H9 (cell line): ENCODE measurements around the gene MIEF2. TPM values are rescaled to one million over a fixed set of nuclear protein-coding genes. Genes with fewer than 3 reads are reported as not detected.

Experiments
- DNase-seq: peaks from one replicate; pipeline ENCODE4 v3.0.0-alpha.2; 2017
- H2AFZ ChIP-seq: one replicate; pipeline ENCODE4 v1.6.1; 2013; ENCODE audit warnings: mild to moderate bottlenecking, low read length, control low read depth, moderate library complexity
- H2AK5ac ChIP-seq: 2 replicates; pipeline ENCODE4 v1.6.1; 2013; ENCODE audit warnings: low read length, control low read depth, mixed read lengths; ENCODE audit not compliant: insufficient read length
- H2BK120ac ChIP-seq: one replicate; pipeline ENCODE4 v1.6.1; 2013; ENCODE audit warnings: low read depth, mild to moderate bottlenecking, low read length, control low read depth, inconsistent platforms; ENCODE audit not compliant: poor library complexity, severe bottlenecking
- H2BK12ac ChIP-seq: 2 replicates; pipeline ENCODE4 v1.6.1; 2013; ENCODE audit warnings: low read length, control low read depth, mixed read lengths, low read depth; ENCODE audit not compliant: insufficient read length
- H2BK15ac ChIP-seq: 2 replicates; pipeline ENCODE4 v1.6.1; 2013; ENCODE audit warnings: low read depth, low read length, control low read depth
- H2BK20ac ChIP-seq: one replicate; pipeline ENCODE4 v1.6.1; 2013; ENCODE audit warnings: low read depth, mild to moderate bottlenecking, low read length, control low read depth, inconsistent platforms; ENCODE audit not compliant: poor library complexity, severe bottlenecking
- H2BK5ac ChIP-seq: 2 replicates; pipeline ENCODE4 v1.6.1; 2013; ENCODE audit warnings: low read length, control low read depth, mixed read lengths; ENCODE audit not compliant: insufficient read length
- H3K14ac ChIP-seq: 2 replicates; pipeline ENCODE4 v1.6.1; 2013; ENCODE audit warnings: low read length, control low read depth; ENCODE audit not compliant: insufficient read depth
- H3K18ac ChIP-seq: 2 replicates; pipeline ENCODE4 v1.6.1; 2013; ENCODE audit warnings: low read depth, mild to moderate bottlenecking, mixed read lengths, low read length, control low read depth; ENCODE audit not compliant: insufficient read length
- H3K23ac ChIP-seq: 2 replicates; pipeline ENCODE4 v1.6.1; 2013; ENCODE audit warnings: low read length, control low read depth, mixed read lengths, low read depth; ENCODE audit not compliant: insufficient read length
- H3K23me2 ChIP-seq: 2 replicates; pipeline ENCODE4 v1.6.1; 2013; ENCODE audit warnings: low read depth, mild to moderate bottlenecking, mixed read lengths, low read length, control low read depth; ENCODE audit not compliant: insufficient read length, poor library complexity, severe bottlenecking
- H3K27ac ChIP-seq: 2 replicates; pipeline ENCODE4 v1.5.1; 2013; ENCODE audit warnings: low read length, control low read depth, mixed read lengths, low read depth; ENCODE audit not compliant: insufficient read length
- H3K27me3 ChIP-seq: 2 replicates; pipeline ENCODE4 v1.6.1; 2013; ENCODE audit warnings: low read length, control low read depth, inconsistent platforms; ENCODE audit not compliant: insufficient read depth
- H3K4ac ChIP-seq: 2 replicates; pipeline ENCODE4 v1.6.1; 2013; ENCODE audit warnings: low read depth, mild to moderate bottlenecking, control low read depth, inconsistent platforms, low read length, moderate library complexity
- H3K4me1 ChIP-seq: 2 replicates; pipeline ENCODE4 v1.6.1; 2013; ENCODE audit warnings: low read length, control low read depth, inconsistent platforms; ENCODE audit not compliant: insufficient read depth
- H3K4me2 ChIP-seq: 2 replicates; pipeline ENCODE4 v1.6.1; 2013; ENCODE audit warnings: low read length, control low read depth, mixed read lengths; ENCODE audit not compliant: insufficient read length, insufficient read depth
- H3K56ac ChIP-seq: 2 replicates; pipeline ENCODE4 v1.6.1; 2013; ENCODE audit warnings: low read depth, mild to moderate bottlenecking, mixed read lengths, low read length, control low read depth; ENCODE audit not compliant: insufficient read length
- H3K79me1 ChIP-seq: 2 replicates; pipeline ENCODE4 v1.6.1; 2013; ENCODE audit warnings: low read depth, mild to moderate bottlenecking, moderate library complexity, low read length, control low read depth, inconsistent platforms; ENCODE audit not compliant: insufficient read depth, poor library complexity, severe bottlenecking
- H3K79me2 ChIP-seq: 2 replicates; pipeline ENCODE4 v1.6.1; 2013; ENCODE audit warnings: low read length, control low read depth, inconsistent platforms; ENCODE audit not compliant: insufficient read depth
- H3K9ac ChIP-seq: 2 replicates; pipeline ENCODE4 v1.6.1; 2013; ENCODE audit warnings: low read length, control low read depth, mixed read lengths; ENCODE audit not compliant: insufficient read length; ENCODE audit errors: extremely low read depth
- H3K9me3 ChIP-seq: one replicate; pipeline ENCODE4 v1.6.1; 2013; ENCODE audit warnings: low read depth, low read length, inconsistent platforms; ENCODE audit not compliant: control insufficient read depth
- H3T11ph ChIP-seq: one replicate; pipeline ENCODE4 v1.6.1; 2013; ENCODE audit warnings: mild to moderate bottlenecking, low read length, control low read depth, inconsistent platforms
- H4K20me1 ChIP-seq: one replicate; pipeline ENCODE4 v1.6.1; 2013; ENCODE audit not compliant: control insufficient read depth, insufficient read length, insufficient read depth
- H4K5ac ChIP-seq: 2 replicates; pipeline ENCODE4 v1.6.1; 2013; ENCODE audit warnings: low read depth, mild to moderate bottlenecking, mixed read lengths, low read length, control low read depth; ENCODE audit not compliant: insufficient read length
- H4K8ac ChIP-seq: replicated peaks from 2 replicates; pipeline ENCODE4 v1.6.1; 2013; ENCODE audit warnings: low read length, control low read depth, mixed read lengths, low read depth; ENCODE audit not compliant: insufficient read length
- H4K91ac ChIP-seq: 2 replicates; pipeline ENCODE4 v1.6.1; 2013; ENCODE audit warnings: low read depth, mild to moderate bottlenecking, moderate library complexity, mixed read lengths, low read length, control low read depth; ENCODE audit not compliant: insufficient read length
- H3K27ac Mint-ChIP-seq, 3 experiments: 2 replicates in 2 of 3; 3 replicates in 1 of 3; pipeline ENCODE4 v1.8.0; 2020 to 2021; ENCODE audit warnings: mixed read lengths in 3 of 3, mild to moderate bottlenecking in 1 of 3, moderate library complexity in 1 of 3
- H3K27me3 Mint-ChIP-seq: 2 replicates; pipeline ENCODE4 v1.8.0; 2021; ENCODE audit warnings: low read depth, mild to moderate bottlenecking, moderate library complexity, mixed read lengths
- H3K36me3 Mint-ChIP-seq, 3 experiments: 2 replicates in 2 of 3; 3 replicates in 1 of 3; pipeline ENCODE4 v1.8.0; 2020 to 2021; ENCODE audit warnings: low read depth in 3 of 3, mixed read lengths in 3 of 3; ENCODE audit not compliant: insufficient read depth in 1 of 3
- H3K4me1 Mint-ChIP-seq, 2 experiments: 2 replicates each; pipeline ENCODE4 v1.8.0; 2020; ENCODE audit warnings: mixed read lengths in 2 of 2
- H3K4me3 Mint-ChIP-seq, 2 experiments: 2 replicates in 1 of 2; 3 replicates in 1 of 2; pipeline ENCODE4 v1.8.0; 2020 to 2021; ENCODE audit warnings: mild to moderate bottlenecking in 2 of 2, mixed read lengths in 2 of 2, moderate library complexity in 1 of 2
- H3K9me3 Mint-ChIP-seq, 2 experiments: 2 replicates in 1 of 2; 3 replicates in 1 of 2; pipeline ENCODE4 v1.8.0; 2020; ENCODE audit warnings: mild to moderate bottlenecking in 2 of 2, mixed read lengths in 2 of 2, moderate library complexity in 1 of 2
- WGBS: extraction: QIAGEN DNeasy Blood & Tissue Kit; methylation state at CpG from one replicate; pipeline ENCODE4 v1.1.7; 2013; ENCODE audit warnings: missing lambda C conversion rate, low lambda C conversion rate, mixed read lengths; ENCODE audit not compliant: insufficient read length; ENCODE audit errors: extremely low coverage; 5-methylcytosine and 5-hydroxymethylcytosine counted together
- long read RNA-seq: library from polyadenylated mRNA; unstranded; transcript quantifications from one replicate; pipeline ENCODE4 v2.0.0, GENCODE V29; 2020
- total RNA-seq: library from RNA; stranded (reverse); gene quantifications from 2 replicates; pipeline ENCODE4 v1.2.1, GENCODE V29; 2021
- TF ChIP-seq, protein P1 (sequence below): fragments of 200-600 bp; sonication (generic); conservative IDR thresholded peaks from 3 replicates; pipeline ENCODE4 v1.8.0; 2021; ENCODE audit warnings: antibody characterized with exemption, mild to moderate bottlenecking

Gene MIEF2
- total RNA-seq, result 10.2 and 10.3 TPM in 2 replicates
- long read RNA-seq, transcript MIEF2-201 (4 exons, 3,364 nt), result major isoform, 83 of 103 reads
- long read RNA-seq, transcript MIEF2-202 (3 exons, 718 nt), result minor isoform, 8 of 103 reads
- long read RNA-seq, partial matches to known transcripts, result 0 of 103 reads
- long read RNA-seq, other reads (novel, unspliced or antisense), result 10 of 103 reads

DNA sequence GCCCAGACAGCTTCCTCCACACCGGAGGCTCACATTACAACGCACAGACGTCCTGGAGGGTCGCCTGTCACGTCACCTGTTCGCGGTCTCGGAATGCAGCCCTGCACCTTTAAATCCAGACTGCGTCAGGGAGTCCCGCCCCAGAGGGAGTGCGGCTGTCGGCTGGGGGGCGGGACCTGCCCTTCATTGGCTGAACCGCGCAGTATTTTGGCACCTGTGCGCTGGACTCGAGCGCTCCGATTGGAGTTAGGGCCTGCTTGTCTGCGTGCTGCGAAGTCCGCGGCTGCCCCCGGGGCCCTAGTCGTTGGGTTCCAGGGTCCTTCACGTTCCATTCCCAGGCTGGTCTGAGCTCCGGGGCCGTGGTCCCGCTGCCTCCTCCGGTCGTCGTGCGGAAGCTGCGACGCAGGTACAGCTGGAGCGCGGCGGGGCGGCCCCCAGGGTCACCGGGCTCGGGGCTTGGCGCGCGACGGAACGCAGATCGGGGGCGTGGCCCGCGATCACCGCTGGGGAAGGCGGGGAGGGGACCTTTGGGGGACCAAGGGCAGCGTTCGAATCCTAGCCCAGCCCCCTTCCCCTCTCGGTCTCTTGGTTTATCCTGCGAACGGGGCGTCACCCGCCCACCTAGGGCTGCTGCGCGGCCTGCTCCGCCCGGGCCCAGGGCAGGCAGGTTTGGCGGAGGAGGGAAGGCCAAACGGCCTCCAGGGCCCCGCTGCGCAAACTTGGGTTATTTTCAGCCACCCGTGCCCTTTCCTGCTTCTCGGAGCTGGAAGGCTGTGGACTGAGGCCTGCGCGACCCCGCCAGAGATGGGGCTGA is at the start of gene MIEF2:
Gene MIEF2, plus strand, starts transcription at position 331 of the 814 bp plus-strand sequence. CDS start 2,059 bp downstream, outside the sequence.
- Histone ChIP-seq H3T11ph (no peak within 1 kb of the TSS), H3K79me1 (no peaks in the 10 kb centered on the region), H2BK5ac (no peak within 1 kb of the TSS), H3K9me3 (no peaks in the 10 kb centered on the region), H2BK120ac (no peak within 1 kb of the TSS), H3K4me2 (peak within 1 kb of the TSS; percentile 26), H2AK5ac (no peak within 1 kb of the TSS), H3K79me2 (no peaks in the 10 kb centered on the region; the same call in 1 of the 2 replicates), H3K27me3 (no peaks in the 10 kb centered on the region), H3K27ac (no peak within 1 kb of the TSS), H3K4ac (no peak within 1 kb of the TSS), H4K20me1 (no peaks in the 10 kb centered on the region), H4K5ac (no peak within 1 kb of the TSS), H3K23me2 (peaks cover 12% of the 10 kb centered on the region), H3K18ac (peak within 1 kb of the TSS; percentile 43), H3K56ac (no peak within 1 kb of the TSS), H2BK20ac (no peak within 1 kb of the TSS), H3K9ac (peak within 1 kb of the TSS; percentile 66), H2BK15ac (no peak within 1 kb of the TSS), H2AFZ (no peak within 1 kb of the TSS), H3K4me1 (no peaks in the 10 kb centered on the region), H3K23ac (no peak within 1 kb of the TSS), H2BK12ac (no peak within 1 kb of the TSS), H3K14ac (peak within 1 kb of the TSS; percentile 62; the same call in 1 of the 2 replicates), H4K91ac (no peak within 1 kb of the TSS), H4K8ac (no peak within 1 kb of the TSS)
- TF ChIP-seq, protein P1, sequence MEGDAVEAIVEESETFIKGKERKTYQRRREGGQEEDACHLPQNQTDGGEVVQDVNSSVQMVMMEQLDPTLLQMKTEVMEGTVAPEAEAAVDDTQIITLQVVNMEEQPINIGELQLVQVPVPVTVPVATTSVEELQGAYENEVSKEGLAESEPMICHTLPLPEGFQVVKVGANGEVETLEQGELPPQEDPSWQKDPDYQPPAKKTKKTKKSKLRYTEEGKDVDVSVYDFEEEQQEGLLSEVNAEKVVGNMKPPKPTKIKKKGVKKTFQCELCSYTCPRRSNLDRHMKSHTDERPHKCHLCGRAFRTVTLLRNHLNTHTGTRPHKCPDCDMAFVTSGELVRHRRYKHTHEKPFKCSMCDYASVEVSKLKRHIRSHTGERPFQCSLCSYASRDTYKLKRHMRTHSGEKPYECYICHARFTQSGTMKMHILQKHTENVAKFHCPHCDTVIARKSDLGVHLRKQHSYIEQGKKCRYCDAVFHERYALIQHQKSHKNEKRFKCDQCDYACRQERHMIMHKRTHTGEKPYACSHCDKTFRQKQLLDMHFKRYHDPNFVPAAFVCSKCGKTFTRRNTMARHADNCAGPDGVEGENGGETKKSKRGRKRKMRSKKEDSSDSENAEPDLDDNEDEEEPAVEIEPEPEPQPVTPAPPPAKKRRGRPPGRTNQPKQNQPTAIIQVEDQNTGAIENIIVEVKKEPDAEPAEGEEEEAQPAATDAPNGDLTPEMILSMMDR, result no peak
- Mint-ChIP-seq H3K4me1 (peaks cover 21 to 37% of the 10 kb centered on the region in 2 experiments), H3K27ac (peak within 1 kb of the TSS; percentile 52 to 89 (median 76); a peak in 6 of 7 replicates), H3K9me3 (no peaks in the 10 kb centered on the region), H3K36me3 (peaks cover 6 to 26% (median 22%) of the 10 kb centered on the region in 3 experiments), H3K4me3 (peak within 1 kb of the TSS; percentile 78 to 85), H3K27me3 (no peaks in the 10 kb centered on the region)
- peak; percentile 100 for DNase-seq
- WGBS, result no CpG with 5 or more reads among the region's 72 CpGs
